Measurements from ENCODE around the gene C20orf96.
"Not testable (repeated sequence)": the region's sequence is repeated elsewhere in the genome, so short reads cannot be mapped to it uniquely, and the experiment has no call there.

C20orf96 gene, protein sequence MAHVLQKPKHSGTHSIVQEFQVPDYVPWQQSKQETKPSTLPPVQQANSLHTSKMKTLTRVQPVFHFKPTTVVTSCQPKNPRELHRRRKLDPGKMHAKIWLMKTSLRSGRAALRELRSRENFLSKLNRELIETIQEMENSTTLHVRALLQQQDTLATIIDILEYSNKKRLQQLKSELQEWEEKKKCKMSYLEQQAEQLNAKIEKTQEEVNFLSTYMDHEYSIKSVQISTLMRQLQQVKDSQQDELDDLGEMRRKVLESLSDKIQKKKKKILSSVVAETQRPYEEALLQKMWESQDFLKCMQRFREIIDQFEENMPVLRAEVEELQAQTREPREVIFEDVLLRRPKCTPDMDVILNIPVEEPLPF

DNA sequence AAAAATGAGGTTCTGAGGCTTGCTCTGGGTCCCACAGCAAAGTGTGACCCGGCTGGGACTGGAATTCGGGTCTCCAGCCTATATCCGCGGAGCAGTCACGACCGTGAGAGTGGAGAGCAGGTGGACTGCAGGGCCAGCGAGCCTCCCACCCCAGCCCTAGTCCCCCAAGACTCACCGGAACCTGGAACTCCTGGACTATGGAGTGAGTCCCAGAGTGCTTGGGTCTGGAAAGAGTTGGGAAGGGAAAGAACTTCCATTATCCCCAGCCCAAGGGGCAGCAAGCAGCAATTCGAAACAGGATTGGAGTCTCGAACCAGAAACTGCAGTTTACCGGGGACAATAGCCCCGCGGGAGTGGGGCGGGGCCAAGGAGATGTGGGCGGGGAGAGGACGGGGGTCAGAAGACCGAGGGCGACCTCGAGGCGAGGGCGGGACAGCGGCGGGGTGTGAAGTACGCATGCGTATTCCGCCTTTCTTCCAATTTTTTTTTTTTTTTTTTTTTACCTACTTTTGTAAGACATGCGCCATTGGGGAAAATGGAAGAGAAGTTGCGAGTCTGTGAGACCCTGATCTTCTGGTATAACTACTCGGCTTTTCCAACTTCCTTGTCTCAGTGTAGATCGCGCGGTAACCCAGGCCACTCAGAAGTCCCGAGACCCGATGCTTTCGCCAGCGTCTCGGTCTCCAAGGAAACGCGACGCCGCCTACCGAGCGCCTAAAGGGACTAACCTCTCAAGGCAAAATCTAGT, at the start of gene C20orf96:
Gene C20orf96, minus strand, starts transcription at position 667 of the 748 bp plus-strand sequence. Its CDS starts 140 bp downstream, at position 527.
- no peaks in the 10 kb centered on the region for H3K36me3 Mint-ChIP-seq
- H3K4me1 Mint-ChIP-seq = peaks cover 5% of the 10 kb centered on the region
- peak within 1 kb of the TSS; percentile 90 for H3K27ac Mint-ChIP-seq
- H3K27me3 Mint-ChIP-seq = no peaks in the 10 kb centered on the region
- no peaks in the 10 kb centered on the region for H3K9me3 Mint-ChIP-seq
- no peak within 1 kb of the TSS for H3K4me3 Mint-ChIP-seq

DNA sequence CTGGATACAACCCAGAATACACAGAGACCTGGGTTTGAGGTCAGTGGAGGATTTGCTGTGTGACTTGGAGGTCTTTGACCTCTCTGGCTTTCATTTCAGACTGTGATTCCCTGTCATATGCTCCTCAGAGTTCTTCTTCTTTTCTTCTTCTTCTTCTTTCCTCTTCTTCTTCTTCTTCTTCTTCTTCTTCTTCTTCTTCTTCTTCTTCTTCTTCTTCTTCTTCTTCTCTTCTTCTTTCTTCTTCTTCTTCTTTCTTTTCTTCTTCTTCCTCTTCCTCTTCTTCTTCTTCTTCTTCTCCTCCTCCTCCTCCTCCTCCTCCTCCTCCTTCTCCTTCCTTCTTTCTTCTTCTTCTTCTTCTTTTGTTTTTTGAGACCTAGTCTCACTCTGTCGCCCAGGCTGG, 45.5 kb upstream of the C20orf96 start:
- not testable (repeated sequence) for H3K27ac Mint-ChIP-seq, H3K9me3 Mint-ChIP-seq, H3K27me3 Mint-ChIP-seq

DNA sequence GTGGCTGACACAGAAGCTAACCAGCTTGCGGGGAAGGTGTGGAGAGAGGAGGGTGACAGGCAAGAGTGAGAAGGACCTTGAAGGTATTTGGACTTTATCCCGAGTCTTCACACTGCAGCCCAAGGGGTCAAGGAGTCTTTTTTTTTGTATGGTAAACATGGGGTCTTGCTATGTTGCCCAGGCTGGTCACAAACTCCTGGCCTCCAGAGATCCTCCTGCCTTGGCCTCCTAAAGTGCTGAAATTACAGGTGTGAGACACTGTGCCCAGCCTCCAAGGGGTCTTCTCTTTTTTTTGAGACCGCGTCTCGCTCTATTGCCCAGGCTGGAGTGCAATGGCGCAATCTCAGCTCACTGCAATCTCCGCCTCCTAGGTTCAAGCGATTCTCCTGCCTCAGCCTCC, 44.0 kb upstream of the C20orf96 start:
- Mint-ChIP-seq H3K36me3 (no peaks in the 10 kb centered on the region), H3K27ac (no peak overlapping the region), H3K27me3 (no peaks in the 10 kb centered on the region), H3K9me3 (no peaks in the 10 kb centered on the region), H3K4me3 (no peak overlapping the region), H3K4me1 (peaks cover 9% of the 10 kb centered on the region)

More for the DNA sequence above, 45.5 kb upstream of the C20orf96 start:
- not testable (repeated sequence) for H3K4me1 Mint-ChIP-seq, H3K36me3 Mint-ChIP-seq, H3K4me3 Mint-ChIP-seq

DNA sequence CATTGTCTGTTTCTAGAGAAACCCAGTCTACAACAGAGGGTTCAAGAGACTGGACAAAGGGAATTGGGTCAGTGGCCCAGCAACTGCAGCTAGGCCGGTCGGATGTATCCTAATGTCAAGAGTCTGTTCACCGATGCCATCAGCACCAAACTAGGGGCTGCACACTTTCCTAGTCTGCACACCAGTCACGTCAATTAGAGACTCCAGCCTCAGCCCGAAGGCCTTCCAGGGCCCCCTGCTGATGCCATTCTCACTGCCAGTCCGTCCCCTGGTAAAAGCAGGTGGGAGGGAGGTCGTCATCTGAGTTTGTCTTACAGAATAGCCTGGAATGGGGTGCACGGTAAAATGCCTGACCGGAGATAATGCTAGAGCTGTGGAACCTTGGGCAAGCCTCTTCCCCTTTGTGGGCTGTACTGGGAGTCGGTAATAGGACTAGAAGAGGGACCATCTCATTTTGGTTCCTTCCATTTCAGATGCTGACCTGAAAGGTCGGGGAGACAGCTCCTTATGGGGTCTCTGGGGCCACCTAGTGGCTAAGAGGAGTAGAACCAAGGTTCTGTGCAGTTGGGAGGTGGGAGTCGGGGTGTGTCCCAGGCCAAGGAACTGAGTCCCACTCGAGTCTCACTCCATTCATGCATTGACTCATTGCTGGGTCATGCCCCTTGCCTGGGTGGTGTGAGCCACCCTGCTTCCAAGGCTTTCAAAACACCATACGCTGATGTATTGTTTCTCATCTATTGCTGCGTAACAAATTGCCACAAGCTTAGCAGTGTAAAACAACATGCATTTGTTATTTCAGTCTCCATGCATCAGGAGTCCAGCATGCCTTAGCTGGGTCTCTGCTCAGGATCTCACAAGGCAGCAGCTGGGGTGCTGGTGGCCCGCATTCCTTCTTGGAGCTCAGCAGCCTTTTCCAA, 39.9 kb upstream of the C20orf96 start:
- Mint-ChIP-seq H3K36me3 (no peaks in the 10 kb centered on the region), H3K27me3 (no peaks in the 10 kb centered on the region), H3K4me1 (peaks cover 21% of the 10 kb centered on the region)

DNA sequence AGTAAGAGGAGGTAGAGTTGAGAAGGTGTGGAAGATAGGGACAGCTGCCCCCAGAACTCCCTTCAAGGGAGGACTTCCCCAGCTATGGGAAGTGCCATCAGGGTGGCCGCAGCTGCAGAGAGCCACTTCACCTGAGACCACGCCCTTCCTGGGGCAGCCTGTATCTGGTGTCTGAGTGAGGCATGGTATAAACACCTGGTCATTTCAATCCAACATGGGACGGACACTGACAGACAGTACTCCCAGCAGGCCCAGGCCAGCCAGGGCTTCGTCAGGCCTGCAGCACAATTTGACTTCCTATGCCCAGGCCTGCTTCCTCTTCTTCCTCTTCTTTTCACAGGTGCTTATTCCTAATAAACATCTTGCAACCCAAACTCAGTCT, 39.3 kb upstream of the C20orf96 start:
- Mint-ChIP-seq H3K27me3 (no peaks in the 10 kb centered on the region), H3K4me3 (no peak overlapping the region), H3K9me3 (no peaks in the 10 kb centered on the region), H3K4me1 (peaks cover 21% of the 10 kb centered on the region), H3K27ac (no peak overlapping the region), H3K36me3 (no peaks in the 10 kb centered on the region)

More for the DNA sequence above, 39.9 kb upstream of the C20orf96 start:
- no peak overlapping the region for H3K4me3 Mint-ChIP-seq
- peak overlapping the region; percentile 12 for H3K27ac Mint-ChIP-seq
- no peaks in the 10 kb centered on the region for H3K9me3 Mint-ChIP-seq

DNA sequence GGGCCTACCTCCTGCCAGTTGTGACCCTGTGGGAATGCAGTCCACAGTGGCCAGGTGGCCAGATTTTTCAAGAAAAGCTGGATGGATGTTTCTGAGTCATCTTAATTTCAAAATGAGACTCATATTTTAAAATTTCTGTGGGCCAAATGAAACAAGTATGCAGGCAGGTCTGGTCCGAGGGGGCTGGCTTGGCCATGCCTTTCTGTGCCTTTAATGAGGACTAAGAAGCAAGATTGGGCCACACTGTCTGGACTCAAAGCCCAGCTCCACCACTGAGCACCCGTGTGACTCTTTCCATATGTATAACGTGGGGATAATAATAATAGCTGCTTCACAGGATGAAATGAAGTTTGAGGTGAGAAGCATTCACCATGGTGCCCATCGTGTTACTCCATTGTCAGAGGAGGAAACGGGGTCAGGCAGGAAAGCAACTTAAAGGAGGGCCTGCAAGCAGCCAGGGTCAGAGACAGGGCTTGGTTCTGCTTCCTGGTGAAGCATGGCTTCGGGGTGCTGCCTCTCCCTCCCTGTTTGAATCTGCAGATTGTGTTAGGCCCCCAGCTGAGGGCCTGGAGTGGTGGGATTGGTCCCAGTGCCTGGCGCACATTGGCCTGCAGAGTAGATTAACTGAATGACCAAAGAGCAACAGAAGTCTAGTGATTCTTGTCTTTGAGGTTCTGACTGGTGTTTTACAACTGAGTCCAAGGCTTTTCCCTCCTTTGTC, 38.6 kb upstream of the C20orf96 start:
- Mint-ChIP-seq H3K4me1 (peaks cover 21% of the 10 kb centered on the region), H3K27me3 (no peaks in the 10 kb centered on the region), H3K36me3 (no peaks in the 10 kb centered on the region), H3K9me3 (no peaks in the 10 kb centered on the region), H3K4me3 (no peak overlapping the region), H3K27ac (peak overlapping the region; percentile 35)

DNA sequence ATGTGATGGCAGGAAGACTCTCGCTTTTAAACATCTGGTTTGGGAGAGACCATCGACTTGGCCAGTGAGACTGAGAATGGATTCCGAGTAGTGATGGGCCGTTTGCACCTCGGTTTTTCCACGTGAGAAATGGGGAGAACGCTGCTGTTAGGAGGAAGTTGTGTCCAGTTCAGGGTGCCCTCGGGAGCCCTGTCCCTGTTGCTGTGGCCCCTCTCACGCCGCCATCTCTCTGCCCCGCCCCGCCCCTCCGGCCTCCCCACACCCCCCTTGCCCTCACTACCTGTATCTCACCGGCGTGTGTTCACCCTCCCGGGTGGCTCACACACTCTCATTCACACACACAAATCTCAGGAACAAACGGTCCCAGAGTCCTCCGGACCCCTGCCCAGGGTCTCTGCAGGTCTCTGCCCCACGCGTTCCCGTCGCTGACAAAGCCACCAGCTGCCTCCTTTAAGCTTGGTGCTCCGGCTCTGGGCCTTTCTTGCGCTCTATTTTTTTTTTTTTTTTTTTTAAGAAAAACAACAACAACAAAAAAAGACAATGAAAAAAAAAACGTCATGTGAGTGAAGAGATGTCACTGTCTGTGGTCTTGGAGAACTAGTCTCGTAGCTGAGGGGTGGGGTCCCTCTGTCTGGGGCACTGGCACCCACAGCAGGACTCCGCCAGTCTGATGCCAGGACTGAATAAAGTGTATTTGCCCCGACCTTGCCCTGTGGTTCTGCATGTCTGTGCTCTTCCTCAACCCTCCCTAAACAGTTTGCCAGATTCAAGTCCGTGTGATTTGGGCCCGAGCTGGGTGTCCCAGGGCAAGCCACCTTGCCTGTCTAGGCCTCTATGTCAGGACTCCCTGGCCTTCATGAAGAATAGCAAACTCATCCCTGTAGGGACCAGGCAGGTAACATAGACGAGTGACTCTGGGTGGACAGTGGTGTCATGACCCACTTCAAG, 37.8 kb upstream of the C20orf96 start:
- H3K27ac Mint-ChIP-seq = no peak overlapping the region
- H3K4me1 Mint-ChIP-seq = peaks cover 25% of the 10 kb centered on the region
- H3K27me3 Mint-ChIP-seq = no peaks in the 10 kb centered on the region
- H3K4me3 Mint-ChIP-seq = peak overlapping the region; percentile 23
- H3K36me3 Mint-ChIP-seq = no peaks in the 10 kb centered on the region
- H3K9me3 Mint-ChIP-seq = no peaks in the 10 kb centered on the region

DNA sequence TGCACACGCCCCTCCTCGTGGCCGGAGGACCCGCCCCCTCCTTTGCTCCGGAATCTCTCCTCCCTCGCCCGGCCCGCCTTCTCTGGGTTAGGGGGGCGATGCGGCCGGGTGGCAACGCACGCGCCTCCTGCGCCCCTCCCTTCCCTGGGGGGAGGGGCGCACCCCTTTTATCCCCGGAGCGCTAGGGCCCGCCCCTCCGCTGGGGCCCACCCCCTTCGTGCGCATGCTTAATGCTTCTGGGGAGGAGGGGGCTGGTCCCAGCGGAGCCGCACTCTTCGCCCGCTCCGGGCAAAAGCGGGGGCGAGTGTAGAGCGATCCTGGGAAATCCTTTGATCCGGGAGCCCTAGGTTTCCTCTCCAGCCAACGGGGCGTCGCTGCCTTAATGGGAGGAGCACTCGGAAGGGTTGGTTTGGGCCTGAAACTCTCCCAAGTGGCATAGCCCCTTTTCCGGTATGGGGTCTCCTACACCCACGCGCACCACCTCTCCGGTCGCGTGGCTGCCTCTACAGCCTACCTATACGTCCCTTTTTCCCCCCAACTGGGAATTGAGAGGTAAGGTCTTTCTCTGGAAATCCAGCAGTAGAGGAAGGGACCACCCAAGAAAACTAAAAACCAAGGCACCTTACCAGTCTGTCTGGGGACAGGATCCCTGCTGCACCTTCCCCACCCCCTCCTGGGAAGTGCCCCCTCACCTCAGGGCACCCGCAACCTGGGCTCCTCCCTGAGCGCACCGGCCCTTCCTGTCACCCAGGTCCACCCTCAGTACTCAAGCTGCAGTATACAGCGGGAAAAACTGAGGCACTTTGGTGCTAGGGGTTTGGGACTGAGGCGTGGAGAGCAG, 36.9 kb upstream of the C20orf96 start:
- Mint-ChIP-seq H3K36me3 (no peaks in the 10 kb centered on the region), H3K4me3 (peak overlapping the region; percentile 23), H3K9me3 (no peaks in the 10 kb centered on the region), H3K4me1 (peaks cover 25% of the 10 kb centered on the region), H3K27ac (no peak overlapping the region), H3K27me3 (no peaks in the 10 kb centered on the region)

DNA sequence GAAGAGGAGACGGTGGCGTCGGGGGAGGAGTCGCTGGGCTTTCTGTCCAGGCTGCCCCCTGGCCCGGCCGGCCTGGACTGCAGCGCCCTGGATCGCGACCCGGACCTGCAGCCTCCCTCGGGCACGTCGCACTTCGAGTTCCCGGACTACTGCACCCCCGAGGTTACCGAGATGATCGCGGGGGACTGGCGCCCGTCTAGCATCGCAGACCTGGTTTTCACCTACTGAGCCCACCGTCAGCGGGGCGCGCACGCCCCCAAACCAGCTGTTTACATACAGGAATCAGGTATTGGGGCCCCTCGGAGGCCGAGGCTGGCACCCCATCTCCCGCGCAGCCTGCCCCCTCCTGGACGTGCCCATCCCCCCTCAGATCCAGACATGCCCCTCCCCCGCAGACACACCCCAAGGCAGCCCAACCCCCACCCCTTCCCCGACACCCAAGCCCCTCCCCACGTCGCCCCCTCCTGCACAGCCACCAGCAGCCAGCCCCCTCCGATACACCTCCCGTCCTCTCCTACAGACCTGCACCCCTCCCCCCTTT, 36.2 kb upstream of the C20orf96 start:
- Mint-ChIP-seq H3K4me3 (peak overlapping the region; percentile 71), H3K27ac (peak overlapping the region; percentile 74), H3K4me1 (peaks cover 25% of the 10 kb centered on the region), H3K27me3 (no peaks in the 10 kb centered on the region), H3K9me3 (no peaks in the 10 kb centered on the region), H3K36me3 (no peaks in the 10 kb centered on the region)

DNA sequence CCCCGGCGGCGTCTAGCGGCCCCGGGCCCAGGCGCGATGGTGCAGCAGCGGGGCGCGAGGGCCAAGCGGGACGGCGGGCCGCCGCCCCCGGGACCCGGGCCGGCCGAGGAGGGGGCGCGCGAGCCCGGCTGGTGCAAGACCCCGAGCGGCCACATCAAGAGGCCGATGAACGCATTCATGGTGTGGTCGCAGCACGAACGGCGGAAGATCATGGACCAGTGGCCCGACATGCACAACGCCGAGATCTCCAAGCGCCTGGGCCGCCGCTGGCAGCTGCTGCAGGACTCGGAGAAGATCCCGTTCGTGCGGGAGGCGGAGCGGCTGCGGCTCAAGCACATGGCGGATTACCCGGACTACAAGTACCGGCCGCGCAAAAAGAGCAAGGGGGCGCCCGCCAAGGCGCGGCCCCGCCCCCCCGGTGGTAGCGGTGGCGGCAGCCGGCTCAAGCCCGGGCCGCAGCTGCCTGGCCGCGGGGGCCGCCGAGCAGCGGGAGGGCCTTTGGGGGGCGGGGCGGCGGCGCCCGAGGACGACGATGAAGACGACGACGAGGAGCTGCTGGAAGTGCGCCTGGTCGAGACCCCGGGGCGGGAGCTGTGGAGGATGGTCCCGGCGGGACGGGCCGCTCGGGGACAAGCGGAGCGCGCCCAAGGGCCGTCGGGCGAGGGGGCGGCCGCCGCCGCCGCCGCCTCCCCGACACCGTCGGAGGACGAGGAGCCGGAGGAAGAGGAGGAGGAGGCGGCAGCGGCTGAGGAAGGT, 35.5 kb upstream of the C20orf96 start:
- Mint-ChIP-seq H3K27me3 (no peaks in the 10 kb centered on the region), H3K36me3 (no peaks in the 10 kb centered on the region), H3K4me3 (peak overlapping the region; percentile 79), H3K4me1 (peaks cover 25% of the 10 kb centered on the region), H3K9me3 (no peaks in the 10 kb centered on the region), H3K27ac (peak overlapping the region; percentile 41)

DNA sequence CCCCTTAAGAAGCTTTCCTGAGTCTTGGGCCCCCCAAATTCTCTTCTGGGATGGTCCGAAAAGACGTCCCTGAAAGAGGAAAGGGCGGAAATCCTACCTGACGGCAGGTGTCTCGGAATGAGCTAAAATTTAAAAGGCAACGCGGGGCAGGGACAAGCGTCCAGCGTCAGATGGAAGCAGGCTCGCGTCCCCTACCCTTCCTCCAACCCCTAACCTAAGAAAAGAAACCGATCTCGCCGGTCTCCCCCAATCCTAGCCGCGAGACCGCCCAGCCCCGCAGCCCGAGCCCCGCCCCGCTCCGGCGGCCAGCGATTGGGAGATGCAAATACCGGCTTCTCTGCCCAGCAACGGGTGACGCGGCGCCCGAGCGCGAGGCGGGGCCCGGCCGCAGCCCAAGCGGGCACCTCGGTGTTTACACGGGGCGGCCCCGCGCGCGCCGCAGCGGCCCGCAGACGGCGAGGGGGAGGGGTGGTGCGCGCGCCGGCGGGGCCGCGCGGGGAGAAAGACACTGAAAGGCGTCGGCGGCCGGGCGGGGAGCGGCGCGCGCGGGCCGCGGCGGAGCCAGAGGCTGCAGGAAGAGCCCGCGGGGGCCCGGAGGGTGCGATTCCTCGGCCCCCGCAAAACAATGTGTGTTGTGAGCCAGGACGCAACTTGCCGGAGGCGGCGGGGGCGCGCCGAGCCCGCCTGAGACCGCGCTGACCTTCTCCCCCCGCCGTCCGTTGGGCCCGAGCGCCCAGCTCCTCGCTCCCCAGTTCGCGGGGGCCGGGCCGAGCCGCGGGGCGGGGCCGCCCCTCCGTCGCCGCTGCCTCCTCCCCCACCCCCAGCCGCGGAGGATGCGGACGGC, 34.7 kb upstream of the C20orf96 start, which contains the start of gene SOX12:
Gene SOX12, plus strand, starts transcription at position 508 of the 844 bp plus-strand sequence. CDS start 373 bp downstream, outside the sequence.
- Mint-ChIP-seq H3K4me3 (peak within 1 kb of the TSS; percentile 89), H3K36me3 (no peaks in the 10 kb centered on the region), H3K27me3 (no peaks in the 10 kb centered on the region), H3K9me3 (no peaks in the 10 kb centered on the region), H3K27ac (peak within 1 kb of the TSS; percentile 51), H3K4me1 (peaks cover 20% of the 10 kb centered on the region)
